Left lung (tissue), 14 donors: ENCODE measurements around the gene CHPF. TPM values are rescaled to one million over a fixed set of nuclear protein-coding genes. Genes with fewer than 3 reads are reported as not detected.

Experiments
- ATAC-seq: fragments of 200-7000 bp; cut with Tn5 transposase; one replicate; pipeline ENCODE4 v1.9.1; 2020; ENCODE audit warnings: moderate library complexity
- DNase-seq, 4 donors: peaks; one replicate each; pipeline ENCODE4 v3.0.0-alpha.2; 2013 to 2020
- H3K27ac ChIP-seq, 2 donors: fragments of 200-600 bp; sonication (generic) in 1 of 2; one replicate each; pipeline versions ENCODE4 v1.5.0 to v1.8.0; 2020 to 2021
- H3K27me3 ChIP-seq, 2 donors: fragments of 200-600 bp; sonication (generic) in 1 of 2; one replicate each; pipeline versions ENCODE4 v1.5.0 to v1.8.0; 2020 to 2021
- H3K36me3 ChIP-seq, 2 donors: fragments of 200-600 bp; sonication (generic) in 1 of 2; one replicate each; pipeline versions ENCODE4 v1.5.0 to v1.8.0; 2020 to 2021
- H3K4me1 ChIP-seq, 2 donors: fragments of 200-600 bp; one replicate each; pipeline ENCODE4 v1.8.0; 2021
- H3K4me3 ChIP-seq, 2 donors: fragments of 200-600 bp; sonication (generic) in 1 of 2; one replicate each; pipeline versions ENCODE4 v1.5.0 to v1.8.0; 2020 to 2021; ENCODE audit warnings: mild to moderate bottlenecking in 1 of 2
- H3K9me3 ChIP-seq, 2 donors: fragments of 200-600 bp; sonication (generic) in 1 of 2; one replicate each; pipeline versions ENCODE4 v1.5.0 to v1.8.0; 2020 to 2021
- intact Hi-C, 2 donors: fragments of 100-400 bp; cut with DNase I; formaldehyde crosslinking; loops; one replicate each; pipeline versions ENCODE4 v1.11.2 to v1.14.2; 2022
- long read RNA-seq, 12 donors: library from polyadenylated mRNA in 2 of 12; unstranded in 2 of 12; transcript quantifications; one replicate each; pipeline ENCODE4 v2.0.0 and lab custom pipeline, GENCODE V29; 2019 to 2026
- polyA plus RNA-seq, 6 donors: library from polyadenylated mRNA; unstranded; fragments of 120-200 nt; gene quantifications; one replicate each; pipeline ENCODE4 v1.2.1, GENCODE V29; 2013; ENCODE audit not compliant: insufficient read length in 6 of 6
- total RNA-seq, 2 donors: library from RNA; stranded (reverse); fragmentation: NEBNext Ultra II Directional; extraction: Animal tissue kit (Norgen Biotek cat#: 25700); gene quantifications; one replicate each; pipeline ENCODE4 v1.2.1, GENCODE V29; 2021
- TF ChIP-seq, protein P1 (sequence below), 2 donors: fragments of 200-600 bp; sonication (generic) in 1 of 2; IDR thresholded peaks; one replicate each; pipeline versions ENCODE4 v1.5.0 to v1.8.0; 2021; ENCODE audit warnings: antibody characterized with exemption in 2 of 2
- donor health status: DM: no; HTN: yes; CAD: no.
- donor health status: DM: no; HTN: no; CAD: no.

The CHPF gene, protein sequence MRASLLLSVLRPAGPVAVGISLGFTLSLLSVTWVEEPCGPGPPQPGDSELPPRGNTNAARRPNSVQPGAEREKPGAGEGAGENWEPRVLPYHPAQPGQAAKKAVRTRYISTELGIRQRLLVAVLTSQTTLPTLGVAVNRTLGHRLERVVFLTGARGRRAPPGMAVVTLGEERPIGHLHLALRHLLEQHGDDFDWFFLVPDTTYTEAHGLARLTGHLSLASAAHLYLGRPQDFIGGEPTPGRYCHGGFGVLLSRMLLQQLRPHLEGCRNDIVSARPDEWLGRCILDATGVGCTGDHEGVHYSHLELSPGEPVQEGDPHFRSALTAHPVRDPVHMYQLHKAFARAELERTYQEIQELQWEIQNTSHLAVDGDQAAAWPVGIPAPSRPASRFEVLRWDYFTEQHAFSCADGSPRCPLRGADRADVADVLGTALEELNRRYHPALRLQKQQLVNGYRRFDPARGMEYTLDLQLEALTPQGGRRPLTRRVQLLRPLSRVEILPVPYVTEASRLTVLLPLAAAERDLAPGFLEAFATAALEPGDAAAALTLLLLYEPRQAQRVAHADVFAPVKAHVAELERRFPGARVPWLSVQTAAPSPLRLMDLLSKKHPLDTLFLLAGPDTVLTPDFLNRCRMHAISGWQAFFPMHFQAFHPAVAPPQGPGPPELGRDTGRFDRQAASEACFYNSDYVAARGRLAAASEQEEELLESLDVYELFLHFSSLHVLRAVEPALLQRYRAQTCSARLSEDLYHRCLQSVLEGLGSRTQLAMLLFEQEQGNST
- total RNA-seq = 100 to 1,000 TPM in 1 of 2 donors, 10 to 100 TPM in 1; 61.6 to 114 TPM
- 10 to 100 TPM; 18.8 to 34.9 (median 24.1) TPM for polyA plus RNA-seq
- long read RNA-seq, donor 1, transcript CHPF-201 (4 exons, 3,013 nt) = major isoform, 10 of 33 reads
- long read RNA-seq, donor 1, partial matches to known transcripts = 20 of 33 reads
- long read RNA-seq, donor 1, other reads (novel, unspliced or antisense) = 0 of 33 reads
- long read RNA-seq, donor 2, transcript CHPF-201 (4 exons, 3,013 nt) = major isoform, 27 of 30 reads
- long read RNA-seq, donor 2, partial matches to known transcripts = 0 of 30 reads
- long read RNA-seq, donor 2, other reads (novel, unspliced or antisense) = 0 of 30 reads
- long read RNA-seq, donor 3, transcript CHPF-201 (4 exons, 3,013 nt) = major isoform, 9 of 9 reads
- long read RNA-seq, donor 3, partial matches to known transcripts = 0 of 9 reads
- long read RNA-seq, donor 3, other reads (novel, unspliced or antisense) = 0 of 9 reads
- long read RNA-seq, donor 4, transcript CHPF-201 (4 exons, 3,013 nt) = major isoform, 7 of 20 reads
- long read RNA-seq, donor 4, partial matches to known transcripts = 10 of 20 reads
- long read RNA-seq, donor 4, other reads (novel, unspliced or antisense) = 0 of 20 reads
- long read RNA-seq, donor 5, transcript CHPF-201 (4 exons, 3,013 nt) = major isoform, 17 of 23 reads
- long read RNA-seq, donor 5, transcript CHPF-202 (2 exons, 1,079 nt) = minor isoform, 6 of 23 reads
- long read RNA-seq, donor 5, partial matches to known transcripts = 0 of 23 reads
- long read RNA-seq, donor 5, other reads (novel, unspliced or antisense) = 0 of 23 reads
- long read RNA-seq, donor 6, transcript CHPF-201 (4 exons, 3,013 nt) = major isoform, 7 of 10 reads
- long read RNA-seq, donor 6, partial matches to known transcripts = 0 of 10 reads
- long read RNA-seq, donor 6, other reads (novel, unspliced or antisense) = 0 of 10 reads
- long read RNA-seq, donor 7, transcript CHPF-201 (4 exons, 3,013 nt) = major isoform, 9 of 16 reads
- long read RNA-seq, donor 7, partial matches to known transcripts = 7 of 16 reads
- long read RNA-seq, donor 7, other reads (novel, unspliced or antisense) = 0 of 16 reads
- long read RNA-seq, donor 8, transcript CHPF-202 (2 exons, 1,079 nt) = minor isoform, 5 of 52 reads
- long read RNA-seq, donor 8, transcript CHPF-201 (4 exons, 3,013 nt) = major isoform, 16 of 52 reads
- long read RNA-seq, donor 8, partial matches to known transcripts = 31 of 52 reads
- long read RNA-seq, donor 8, other reads (novel, unspliced or antisense) = 0 of 52 reads
- long read RNA-seq, donor 9, partial matches to known transcripts = 0 of 1 reads
- long read RNA-seq, donor 9, other reads (novel, unspliced or antisense) = 0 of 1 reads
- long read RNA-seq, donor 10, transcript CHPF-202 (2 exons, 1,079 nt) = major isoform, 9 of 16 reads
- long read RNA-seq, donor 10, partial matches to known transcripts = 4 of 16 reads
- long read RNA-seq, donor 10, other reads (novel, unspliced or antisense) = 0 of 16 reads
- long read RNA-seq, donor 11, transcript CHPF-201 (4 exons, 3,013 nt) = major isoform, 24 of 32 reads
- long read RNA-seq, donor 11, partial matches to known transcripts = 6 of 32 reads
- long read RNA-seq, donor 11, other reads (novel, unspliced or antisense) = 0 of 32 reads
- long read RNA-seq, donor 12, transcript CHPF-201 (4 exons, 3,013 nt) = major isoform, 10 of 11 reads
- long read RNA-seq, donor 12, partial matches to known transcripts = 0 of 11 reads
- long read RNA-seq, donor 12, other reads (novel, unspliced or antisense) = 0 of 11 reads

DNA sequence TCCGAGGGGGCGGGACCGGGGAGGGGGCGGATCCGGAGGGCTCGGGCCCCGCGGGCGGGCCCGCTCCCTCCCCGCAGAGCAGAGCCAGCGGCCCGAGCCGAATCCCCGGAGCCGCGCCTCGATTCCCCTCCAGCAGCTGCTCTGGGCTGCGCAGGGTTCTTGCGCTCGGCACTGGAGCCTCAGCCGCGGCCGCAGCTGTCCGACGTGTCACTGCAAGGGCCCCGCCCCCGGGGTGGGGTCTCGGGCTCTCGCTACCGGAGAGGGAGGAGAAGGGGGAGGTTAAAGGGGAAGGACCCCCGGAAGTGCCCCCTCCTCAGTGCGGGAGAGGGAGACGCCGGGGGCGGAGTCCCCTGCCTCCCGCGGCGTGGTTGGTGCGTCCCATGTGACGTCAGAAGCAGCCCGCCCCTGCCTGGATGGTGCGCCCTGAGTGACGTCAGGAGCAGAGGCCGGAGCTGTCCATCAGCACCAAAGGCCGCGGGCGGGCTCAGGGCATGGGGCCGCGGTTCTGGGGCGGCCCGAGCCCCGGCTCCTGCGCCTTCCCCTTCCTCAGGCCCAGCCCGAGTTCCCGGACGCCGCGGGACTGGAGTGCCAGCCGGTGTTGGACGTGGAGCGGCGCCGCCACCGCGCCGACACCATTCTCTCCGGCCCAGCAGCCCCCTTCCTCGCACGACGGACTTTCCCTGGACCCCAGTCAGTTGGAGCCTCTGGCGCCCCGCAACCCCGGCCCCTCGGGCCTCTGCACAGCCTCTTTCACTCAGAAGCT lies at the start of gene CHPF, which contains the start of gene TMEM198:
TSS of gene CHPF (minus strand) at position 214 of the 763 bp plus-strand sequence. CDS start 271 bp downstream, outside the sequence.
TSS of gene TMEM198 (plus strand) at position 433 of the 763 bp plus-strand sequence. CDS start 700 bp downstream, outside the sequence.
- H3K27me3 ChIP-seq = peaks cover 0 to 87% of the 10 kb centered on the region in 2 donors
- peak within 1 kb of the TSS; percentile 69 to 75 for H3K4me3 ChIP-seq
- peaks cover 0 to 26% of the 10 kb centered on the region in 2 donors for H3K36me3 ChIP-seq
- peaks cover 8 to 33% of the 10 kb centered on the region in 2 donors for H3K4me1 ChIP-seq
- intact Hi-C loops = loop anchor here in 1 of 2 donors (5.0 kb wide), 1 partner anchor 99 kb away; no protein-coding TSS in a partner anchor
- ATAC-seq (peak; percentile 93), DNase-seq (peak; percentile 98 to 99 (median 98))
- TF ChIP-seq, protein P1, sequence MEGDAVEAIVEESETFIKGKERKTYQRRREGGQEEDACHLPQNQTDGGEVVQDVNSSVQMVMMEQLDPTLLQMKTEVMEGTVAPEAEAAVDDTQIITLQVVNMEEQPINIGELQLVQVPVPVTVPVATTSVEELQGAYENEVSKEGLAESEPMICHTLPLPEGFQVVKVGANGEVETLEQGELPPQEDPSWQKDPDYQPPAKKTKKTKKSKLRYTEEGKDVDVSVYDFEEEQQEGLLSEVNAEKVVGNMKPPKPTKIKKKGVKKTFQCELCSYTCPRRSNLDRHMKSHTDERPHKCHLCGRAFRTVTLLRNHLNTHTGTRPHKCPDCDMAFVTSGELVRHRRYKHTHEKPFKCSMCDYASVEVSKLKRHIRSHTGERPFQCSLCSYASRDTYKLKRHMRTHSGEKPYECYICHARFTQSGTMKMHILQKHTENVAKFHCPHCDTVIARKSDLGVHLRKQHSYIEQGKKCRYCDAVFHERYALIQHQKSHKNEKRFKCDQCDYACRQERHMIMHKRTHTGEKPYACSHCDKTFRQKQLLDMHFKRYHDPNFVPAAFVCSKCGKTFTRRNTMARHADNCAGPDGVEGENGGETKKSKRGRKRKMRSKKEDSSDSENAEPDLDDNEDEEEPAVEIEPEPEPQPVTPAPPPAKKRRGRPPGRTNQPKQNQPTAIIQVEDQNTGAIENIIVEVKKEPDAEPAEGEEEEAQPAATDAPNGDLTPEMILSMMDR (IDR thresholded peaks at IDR 0.05) = no peak
- peak within 1 kb of the TSS; percentile 81 to 92 for H3K27ac ChIP-seq
- no peaks in the 10 kb centered on the region for H3K9me3 ChIP-seq

DNA sequence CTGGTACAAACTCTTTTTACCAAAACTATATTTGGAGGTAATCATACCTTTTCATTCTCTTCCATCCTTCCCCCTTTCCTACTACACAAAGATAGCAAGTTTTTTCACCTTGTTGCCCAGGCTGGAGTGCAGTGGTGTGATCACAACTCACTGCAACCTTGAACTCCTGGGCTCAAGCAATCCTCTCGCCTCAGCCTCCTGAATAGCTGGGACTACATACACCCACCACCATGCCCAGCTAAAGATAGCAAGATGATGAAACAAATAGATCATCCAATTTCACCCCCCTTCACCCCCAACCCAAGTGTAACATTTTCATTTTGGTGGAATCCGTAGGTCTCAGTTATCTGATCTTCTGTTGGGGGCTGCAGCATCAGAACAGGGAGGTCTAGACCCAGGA lies 49.5 kb upstream of the CHPF start:
- intact Hi-C loops = no loop called here
- H3K27ac ChIP-seq = no peak overlapping the region

DNA sequence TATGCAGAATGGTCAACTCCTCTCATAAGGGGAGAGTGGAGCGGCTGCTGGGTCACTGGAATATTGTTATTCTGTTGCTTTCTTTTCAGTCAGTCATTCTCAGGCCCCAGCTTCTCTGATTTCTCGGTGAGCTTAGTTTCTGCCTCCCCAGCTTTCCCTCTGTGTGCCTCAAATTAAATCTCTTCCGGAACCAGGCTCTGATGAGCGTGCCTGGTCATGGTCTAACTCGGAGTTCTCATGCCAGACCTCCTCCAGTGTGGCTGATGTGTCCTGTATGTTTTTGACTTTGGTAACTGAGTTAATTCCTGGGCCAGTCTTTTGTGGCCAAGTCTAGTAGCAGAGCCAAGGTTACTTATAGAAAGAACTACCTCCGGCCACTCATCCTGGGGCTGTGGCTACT lies 49.1 kb upstream of the CHPF start:
- no peak for ATAC-seq
- DNase-seq = peak in 1 of 4 donors; percentile 58
- intact Hi-C loops = no loop called here
- Histone ChIP-seq H3K9me3 (no peaks in the 10 kb centered on the region), H3K36me3 (no peaks in the 10 kb centered on the region), H3K27me3 (no peaks in the 10 kb centered on the region), H3K27ac (no peak overlapping the region), H3K4me1 (peaks cover 0 to 8% of the 10 kb centered on the region in 2 donors), H3K4me3 (no peak overlapping the region)
- TF ChIP-seq, protein P1 (IDR thresholded peaks at IDR 0.05) = no peak

More for the DNA sequence above, 49.5 kb upstream of the CHPF start:
- Histone ChIP-seq H3K4me3 (no peak overlapping the region), H3K27me3 (no peaks in the 10 kb centered on the region), H3K36me3 (no peaks in the 10 kb centered on the region), H3K4me1 (peaks cover 3 to 8% of the 10 kb centered on the region in 2 donors), H3K9me3 (no peaks in the 10 kb centered on the region)
- TF ChIP-seq, protein P1 (IDR thresholded peaks at IDR 0.05) = no peak
- no peak for ATAC-seq
- no peak for DNase-seq
